HG02884 (cell line): ENCODE results near the gene CAV1.
"Not testable (repeated sequence)": the region's sequence is repeated elsewhere in the genome, so short reads cannot be mapped to it uniquely, and the experiment has no call there.

Experiments used
- ATAC-seq: cut with Tn5 transposase; IDR thresholded peaks from one replicate; pipeline ENCODE4 v1.9.1; 2021; ENCODE audit warnings: mild to moderate bottlenecking, moderate library complexity; ENCODE audit not compliant: unreplicated experiment

The CAV1 gene, protein sequence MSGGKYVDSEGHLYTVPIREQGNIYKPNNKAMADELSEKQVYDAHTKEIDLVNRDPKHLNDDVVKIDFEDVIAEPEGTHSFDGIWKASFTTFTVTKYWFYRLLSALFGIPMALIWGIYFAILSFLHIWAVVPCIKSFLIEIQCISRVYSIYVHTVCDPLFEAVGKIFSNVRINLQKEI

GRCh38 chr7:116524609-116525297 is at the start of gene CAV1:
TSS of gene CAV1 (plus strand) at chr7:116525036. CDS start at chr7:116525063, 27 bp downstream.
- ATAC-seq, result no peak

- ATAC-seq, result no peak
Observed at GRCh38 chr7:116477625-116478024, 47.2 kb upstream of the CAV1 start.

- no peak for ATAC-seq
Observed at GRCh38 chr7:116478834-116479233, 46.0 kb upstream of the CAV1 start.

DNA sequence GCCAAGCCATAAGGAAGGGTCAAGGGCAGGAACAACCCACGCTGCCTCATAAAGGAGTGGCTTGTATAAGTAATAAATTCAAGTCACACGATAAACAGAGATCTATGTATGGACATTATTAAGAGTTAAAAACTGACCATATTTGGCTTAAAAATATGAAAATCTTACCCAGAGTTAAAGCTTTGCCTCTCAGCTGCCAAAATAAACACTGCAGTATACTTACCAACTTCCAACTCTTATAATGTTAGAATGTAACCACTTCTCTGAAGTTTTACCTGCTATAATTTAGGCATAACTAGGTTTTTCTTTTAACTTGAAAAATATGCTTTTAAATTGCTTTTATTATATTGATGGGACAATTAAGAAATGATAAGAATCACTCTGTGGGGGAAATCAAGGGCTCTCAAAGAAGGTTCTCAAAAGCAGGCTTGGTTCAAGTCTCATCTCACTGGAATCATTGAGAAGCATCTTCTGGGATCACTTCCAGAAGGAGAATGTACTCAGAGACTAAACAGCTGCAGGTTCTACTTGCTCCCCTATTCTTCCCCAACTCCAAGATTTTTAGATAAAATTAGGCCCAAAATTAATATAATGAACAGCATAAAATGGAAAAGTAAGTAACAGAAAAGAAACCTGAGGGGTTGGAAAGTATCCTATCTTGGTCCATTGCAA is 41.4 kb upstream of the CAV1 start:
- ATAC-seq, result no peak

DNA sequence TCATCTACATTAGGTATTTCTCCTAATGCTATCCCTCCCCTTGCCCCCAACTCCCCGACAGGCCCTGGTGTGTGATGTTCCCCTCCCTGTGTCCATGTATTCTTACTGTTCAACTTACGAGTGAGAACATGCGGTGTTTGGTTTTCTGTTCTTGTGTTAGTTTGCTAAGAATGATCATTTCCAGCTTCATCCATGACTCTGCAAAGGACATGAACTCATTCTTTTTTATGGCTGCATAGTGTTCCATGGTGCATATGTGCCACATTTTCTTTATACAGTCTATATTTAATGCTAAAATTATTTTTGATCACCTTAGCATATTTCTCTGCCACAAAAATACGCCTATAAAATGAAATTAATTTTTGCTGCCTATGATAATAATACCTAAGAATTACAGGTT is 40.4 kb upstream of the CAV1 start:
- ATAC-seq, result not testable (repeated sequence)

- no peak for ATAC-seq
Observed at GRCh38 chr7:116487907-116488521, 36.8 kb upstream of the CAV1 start.

GRCh38 chr7:116490351-116490750 is 34.5 kb upstream of the CAV1 start:
- ATAC-seq, result no peak

- ATAC-seq, result no peak
Observed at GRCh38 chr7:116491887-116492653, 32.8 kb upstream of the CAV1 start.

- ATAC-seq, result no peak
Observed at GRCh38 chr7:116492654-116493109, 32.2 kb upstream of the CAV1 start.

DNA sequence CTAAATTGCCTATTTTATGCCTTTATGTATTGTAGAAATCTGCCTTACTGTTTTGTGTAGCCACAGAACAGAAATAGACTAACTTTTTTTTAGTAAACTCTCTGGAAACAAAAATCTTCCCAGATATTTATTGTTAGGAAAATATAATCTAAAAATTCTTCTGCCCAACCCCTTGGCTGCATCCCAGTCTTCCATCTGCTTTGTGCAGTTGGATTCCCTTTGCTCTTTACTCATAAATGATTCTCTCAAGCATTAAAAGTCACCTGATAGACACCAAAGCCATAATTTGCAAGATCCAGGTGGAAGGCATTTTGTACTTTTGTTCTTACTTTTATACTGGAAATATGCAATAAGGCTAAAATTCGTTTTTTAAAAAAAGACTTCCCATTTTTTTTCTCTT is 31.4 kb upstream of the CAV1 start:
- no peak for ATAC-seq

- ATAC-seq, result no peak
Observed at GRCh38 chr7:116494472-116494871, 30.4 kb upstream of the CAV1 start.

GRCh38 chr7:116495736-116496135 is 29.1 kb upstream of the CAV1 start:
- ATAC-seq, result no peak

- no peak for ATAC-seq
Observed at GRCh38 chr7:116496653-116497052, 28.2 kb upstream of the CAV1 start.

DNA sequence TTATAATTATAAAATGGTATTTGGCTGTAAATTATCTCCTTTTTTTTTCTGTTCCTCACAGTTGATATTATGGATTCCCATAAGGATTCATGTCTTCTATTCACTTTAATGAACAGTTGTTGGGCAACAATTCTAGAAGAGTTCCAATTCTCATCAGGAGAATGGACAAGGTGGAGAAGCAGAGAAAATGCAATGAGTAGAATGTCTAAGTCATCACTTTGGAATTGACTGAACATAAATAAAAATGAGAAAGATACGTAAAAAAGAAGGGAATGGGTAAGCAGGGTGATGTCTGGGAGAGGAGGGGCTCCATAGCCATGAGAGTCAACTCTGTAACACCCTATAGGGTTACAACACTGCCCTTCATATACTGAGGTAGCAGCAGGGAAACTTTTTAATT is 27.1 kb upstream of the CAV1 start:
- no peak for ATAC-seq

GRCh38 chr7:116499168-116500077 is 25.4 kb upstream of the CAV1 start, which contains the start of gene CAV2:
TSS of gene CAV2 (plus strand) at chr7:116499738. CDS start at chr7:116499782, 44 bp downstream.
- ATAC-seq, result peak; percentile 38

DNA sequence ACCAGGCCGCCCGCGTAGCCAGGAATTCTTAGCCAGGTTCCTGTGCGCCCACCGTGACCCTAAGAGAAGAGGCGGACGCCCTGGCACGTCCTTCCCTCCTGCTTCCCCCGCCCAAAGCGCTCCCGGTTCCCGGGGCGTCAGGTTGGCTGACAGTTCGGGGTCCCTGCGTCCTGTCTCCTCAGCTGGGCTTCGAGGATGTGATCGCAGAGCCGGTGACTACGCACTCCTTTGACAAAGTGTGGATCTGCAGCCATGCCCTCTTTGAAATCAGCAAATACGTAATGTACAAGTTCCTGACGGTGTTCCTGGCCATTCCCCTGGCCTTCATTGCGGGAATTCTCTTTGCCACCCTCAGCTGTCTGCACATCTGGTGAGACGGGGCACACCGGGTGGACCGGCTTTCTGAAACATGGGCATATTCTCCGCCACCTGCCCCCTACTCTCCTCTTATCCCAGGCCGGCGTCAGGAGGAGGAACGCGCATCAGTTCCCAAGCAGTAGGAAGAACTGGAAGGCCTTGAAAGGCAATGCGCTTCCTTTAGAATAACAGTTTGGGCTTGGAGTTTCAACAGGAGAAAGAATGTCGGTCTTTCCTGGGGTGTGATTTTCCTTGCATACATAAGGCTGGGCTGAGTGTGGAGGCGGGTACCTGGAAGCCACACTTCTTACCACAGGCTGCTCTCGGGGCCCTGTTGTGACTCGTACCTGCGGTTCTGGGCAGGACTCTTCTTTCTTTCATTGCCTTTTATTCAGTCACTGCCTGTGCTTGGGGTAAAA is 24.6 kb upstream of the CAV1 start:
- peak; percentile 15 for ATAC-seq

GRCh38 chr7:116501425-116502167 is 23.2 kb upstream of the CAV1 start:
- ATAC-seq, result no peak
